ENCODE data around the gene IGF2R.

The IGF2R gene

GRCh38 chr6:160029525-160029924, 60.6 kb downstream of the IGF2R start:
- TF ChIP-seq, protein P1, sequence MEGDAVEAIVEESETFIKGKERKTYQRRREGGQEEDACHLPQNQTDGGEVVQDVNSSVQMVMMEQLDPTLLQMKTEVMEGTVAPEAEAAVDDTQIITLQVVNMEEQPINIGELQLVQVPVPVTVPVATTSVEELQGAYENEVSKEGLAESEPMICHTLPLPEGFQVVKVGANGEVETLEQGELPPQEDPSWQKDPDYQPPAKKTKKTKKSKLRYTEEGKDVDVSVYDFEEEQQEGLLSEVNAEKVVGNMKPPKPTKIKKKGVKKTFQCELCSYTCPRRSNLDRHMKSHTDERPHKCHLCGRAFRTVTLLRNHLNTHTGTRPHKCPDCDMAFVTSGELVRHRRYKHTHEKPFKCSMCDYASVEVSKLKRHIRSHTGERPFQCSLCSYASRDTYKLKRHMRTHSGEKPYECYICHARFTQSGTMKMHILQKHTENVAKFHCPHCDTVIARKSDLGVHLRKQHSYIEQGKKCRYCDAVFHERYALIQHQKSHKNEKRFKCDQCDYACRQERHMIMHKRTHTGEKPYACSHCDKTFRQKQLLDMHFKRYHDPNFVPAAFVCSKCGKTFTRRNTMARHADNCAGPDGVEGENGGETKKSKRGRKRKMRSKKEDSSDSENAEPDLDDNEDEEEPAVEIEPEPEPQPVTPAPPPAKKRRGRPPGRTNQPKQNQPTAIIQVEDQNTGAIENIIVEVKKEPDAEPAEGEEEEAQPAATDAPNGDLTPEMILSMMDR (IDR thresholded peaks at IDR 0.05; ENCODE audit: extremely low read depth, missing control alignments): no peak

DNA sequence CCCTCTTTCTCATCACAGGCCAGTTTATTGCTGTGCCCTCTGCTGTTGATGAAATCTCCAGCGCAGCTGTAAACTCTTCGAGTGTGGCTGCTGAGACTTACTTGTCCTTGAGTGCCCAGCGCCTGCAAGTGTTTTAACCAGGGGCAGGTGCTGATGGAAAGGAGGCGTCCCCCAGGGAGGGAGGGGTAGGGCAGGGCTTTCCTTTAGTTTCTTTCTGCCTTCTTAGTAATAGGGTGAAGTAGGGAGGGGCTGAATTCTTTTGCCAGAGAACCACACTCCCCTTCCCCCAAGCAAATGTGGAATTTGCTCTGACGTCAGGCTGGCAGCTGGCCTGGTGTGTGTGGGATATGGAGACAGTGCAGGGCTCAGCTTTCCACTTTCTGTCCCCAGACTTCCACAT, 61.2 kb downstream of the IGF2R start:
- TF ChIP-seq, protein P1 (IDR thresholded peaks at IDR 0.05; ENCODE audit: extremely low read depth, missing control alignments): no peak
- DNase-seq (ENCODE audit: low spot score): no peak

More at GRCh38 chr6:160029525-160029924, 60.6 kb downstream of the IGF2R start:
- no peak for DNase-seq (ENCODE audit: low spot score)

DNA sequence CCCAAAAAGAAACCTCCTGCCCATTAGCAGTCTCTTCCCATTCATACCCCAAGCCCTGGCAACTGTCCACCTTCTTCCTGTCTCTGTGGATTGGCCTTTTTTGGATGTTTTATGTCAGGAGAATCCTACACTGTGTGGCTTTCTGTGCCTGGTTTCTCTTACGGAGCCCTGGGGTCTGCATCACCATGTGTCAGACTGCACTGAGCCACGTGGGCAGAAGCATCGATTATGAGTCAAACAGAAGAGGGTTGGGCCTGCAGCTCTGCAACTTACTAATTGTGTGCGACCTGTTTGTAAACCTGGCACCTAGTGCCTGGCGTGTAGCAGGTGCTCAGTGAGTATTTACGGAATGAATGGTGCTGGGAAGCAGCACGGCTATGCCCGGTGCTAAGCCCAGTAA, 62.6 kb downstream of the IGF2R start:
- TF ChIP-seq, protein P1 (IDR thresholded peaks at IDR 0.05; ENCODE audit: extremely low read depth, missing control alignments): no peak

GRCh38 chr6:160031871-160032270, 63.0 kb downstream of the IGF2R start:
- TF ChIP-seq, protein P1 (IDR thresholded peaks at IDR 0.05; ENCODE audit: extremely low read depth, missing control alignments): no peak
- no peak for DNase-seq (ENCODE audit: low spot score)

More for the DNA sequence above, 62.6 kb downstream of the IGF2R start:
- no peak for DNase-seq (ENCODE audit: low spot score)

- TF ChIP-seq, protein P1 (IDR thresholded peaks at IDR 0.05; ENCODE audit: extremely low read depth, missing control alignments): no peak
- no peak for DNase-seq (ENCODE audit: low spot score)
These were observed 63.7 kb downstream of the IGF2R start for GRCh38 chr6:160032538-160032937.

GRCh38 chr6:160034036-160034930, 65.4 kb downstream of the IGF2R start:
- DNase-seq (ENCODE audit: low spot score): no peak
- TF ChIP-seq, protein P1 (IDR thresholded peaks at IDR 0.05; ENCODE audit: extremely low read depth, missing control alignments): no peak

GRCh38 chr6:160035241-160035640, 66.4 kb downstream of the IGF2R start:
- DNase-seq (ENCODE audit: low spot score): no peak
- TF ChIP-seq, protein P1 (IDR thresholded peaks at IDR 0.05; ENCODE audit: extremely low read depth, missing control alignments): no peak
